Measurements from ENCODE around the gene IFRD1. TPM values are rescaled to one million over a fixed set of nuclear protein-coding genes. Genes with fewer than 3 reads are reported as not detected.

IFRD1 gene
- total RNA-seq, 1 experiment from 2014 or later, result 67.8 TPM

- Histone ChIP-seq H3K56ac (ENCODE audit: insufficient read length, low read depth, low read length) (no peak overlapping the region), H2AFZ (ENCODE audit: low read length) (no peak overlapping the region), H4K5ac (ENCODE audit: insufficient read length, low read depth, low read length) (no peak overlapping the region), H3K27me3 (ENCODE audit: insufficient read depth, low read length) (no peaks in the 10 kb centered on the region), H4K8ac (replicated peaks; ENCODE audit: insufficient read length, low read depth, low read length) (no peak overlapping the region), H4K20me1 (ENCODE audit: control insufficient read depth, insufficient read depth, insufficient read length) (no peaks in the 10 kb centered on the region), H3K23me2 (ENCODE audit: insufficient read length, low read depth, low read length, poor library complexity, severe bottlenecking) (no peaks in the 10 kb centered on the region), H3K4ac (ENCODE audit: low read depth, low read length) (no peak overlapping the region), H2BK5ac (ENCODE audit: insufficient read length, low read length) (no peak overlapping the region), H4K91ac (ENCODE audit: insufficient read length, low read depth, low read length) (no peak overlapping the region), H3K79me1 (ENCODE audit: insufficient read depth, low read depth, low read length, poor library complexity, severe bottlenecking) (no peaks in the 10 kb centered on the region), H2AK5ac (ENCODE audit: insufficient read length, low read length) (no peak overlapping the region), H3K79me2 (ENCODE audit: insufficient read depth, low read length) (no peaks in the 10 kb centered on the region), H3K27ac (ENCODE audit: insufficient read length, low read depth, low read length) (no peak overlapping the region), H3K9ac (ENCODE audit: extremely low read depth, insufficient read length, low read length) (no peak overlapping the region), H3K14ac (ENCODE audit: insufficient read depth, low read length) (no peak overlapping the region), H2BK20ac (ENCODE audit: low read depth, low read length, poor library complexity, severe bottlenecking) (no peak overlapping the region), H3K18ac (ENCODE audit: insufficient read length, low read depth, low read length) (no peak overlapping the region), H3K9me3 (ENCODE audit: control insufficient read depth, low read depth, low read length) (no peaks in the 10 kb centered on the region), H2BK12ac (ENCODE audit: insufficient read length, low read depth, low read length) (no peak overlapping the region), H2BK15ac (ENCODE audit: low read depth, low read length) (no peak overlapping the region), H3K4me2 (ENCODE audit: insufficient read depth, insufficient read length, low read length) (peak overlapping the region; percentile 10), H2BK120ac (ENCODE audit: low read depth, low read length, poor library complexity, severe bottlenecking) (no peak overlapping the region), H3K4me1 (ENCODE audit: insufficient read depth, low read length) (peaks cover 15% of the 10 kb centered on the region; the same call in 1 of the 2 replicates), H3K23ac (ENCODE audit: insufficient read length, low read depth, low read length) (no peak overlapping the region), H3T11ph (ENCODE audit: low read length) (no peak overlapping the region)
- DNase-seq, result peak; percentile 39
- Mint-ChIP-seq H3K36me3 (ENCODE audit: insufficient read depth in 1 of 3, low read depth in 3 of 3) (peaks cover 4 to 12% (median 7%) of the 10 kb centered on the region in 3 experiments; a peak in 5 of 7 replicates), H3K4me1 (peaks cover 46 to 52% of the 10 kb centered on the region in 2 experiments), H3K27me3 (ENCODE audit: low read depth) (no peaks in the 10 kb centered on the region), H3K27ac (peak overlapping the region; percentile 4 to 89 (median 72); a peak in 5 of 7 replicates), H3K9me3 (peaks cover 10 to 13% of the 10 kb centered on the region in 2 experiments), H3K4me3 (no peak overlapping the region)
- no peak for TF ChIP-seq CTCF (conservative IDR thresholded peaks at IDR 0.05)
- no CpG with 5 or more reads among the region's 9 CpGs for WGBS (ENCODE audit: extremely low coverage, insufficient read length, low lambda C conversion rate)
Measured at GRCh38 chr7:112421666-112422486, 28.4 kb upstream of the IFRD1 start.
